PC-9 (cell line): ENCODE measurements around the gene CLCN5. TPM values are rescaled to one million over a fixed set of nuclear protein-coding genes. Genes with fewer than 3 reads are reported as not detected.

ENCODE experiments used
- BruUV-seq: library from RNA; stranded (reverse); fragments of 400-500 nt; replicated peaks from 2 replicates; lab custom pipeline; 2021; lab: Mats Ljungman, UMichigan
- CTCF ChIA-PET: fragments of 300-600 bp; sonication (Branson Sonifier 250); formaldehyde crosslinking; loops from one replicate; lab custom pipeline; 2022; ENCODE audit warnings: antibody characterized with exemption; lab: Charles Lee
- POLR2A ChIA-PET: fragments of 300-600 bp; sonication (Branson Sonifier 250); formaldehyde crosslinking; loops from one replicate; lab custom pipeline; 2022; ENCODE audit warnings: antibody characterized with exemption; ENCODE audit not compliant: unreplicated experiment; lab: Charles Lee
- DNase-seq, 2 experiments: peaks; one replicate each; pipeline versions ENCODE4 v3.0.0 to v3.0.0-alpha.2; 2015 to 2022; ENCODE audit warnings: mixed read lengths in 1 of 2
- H2AFZ ChIP-seq: fragments of 200-600 bp; sonication (generic); 2 replicates; pipeline ENCODE4 v1.8.1; 2017; ENCODE audit warnings: antibody characterized with exemption
- H3F3A ChIP-seq: fragments of 200-600 bp; sonication (generic); 2 replicates; pipeline ENCODE4 v1.8.1; 2017; ENCODE audit warnings: antibody characterized with exemption, mild to moderate bottlenecking, low read depth; ENCODE audit not compliant: insufficient read depth
- H3K27ac ChIP-seq: fragments of 200-600 bp; sonication (generic); 2 replicates; pipeline ENCODE4 v1.6.1; 2016; ENCODE audit warnings: mixed run types
- H3K27me3 ChIP-seq: fragments of 200-600 bp; sonication (generic); 2 replicates; pipeline ENCODE4 v1.6.1; 2016; ENCODE audit warnings: low read depth, mixed run types; ENCODE audit not compliant: insufficient read depth
- H3K36me3 ChIP-seq: fragments of 200-600 bp; sonication (generic); 2 replicates; pipeline ENCODE4 v1.6.1; 2016; ENCODE audit warnings: low read depth, mixed run types
- H3K4me1 ChIP-seq: fragments of 200-600 bp; sonication (generic); replicated peaks from 2 replicates; pipeline ENCODE4 v1.6.1; 2016; ENCODE audit warnings: mixed run types; ENCODE audit not compliant: insufficient read depth
- H3K4me2 ChIP-seq: fragments of 200-600 bp; sonication (generic); 2 replicates; pipeline ENCODE4 v1.6.1; 2017; ENCODE audit warnings: mixed run types
- H3K4me3 ChIP-seq: fragments of 200-600 bp; sonication (generic); 2 replicates; pipeline ENCODE4 v1.6.1; 2016; ENCODE audit warnings: mixed run types
- H3K79me2 ChIP-seq: fragments of 200-600 bp; sonication (generic); 2 replicates; pipeline ENCODE4 v1.6.1; 2017; ENCODE audit warnings: low read depth, mixed run types
- H3K9me2 ChIP-seq: fragments of 200-600 bp; sonication (generic); 2 replicates; pipeline ENCODE4 v1.8.1; 2017; ENCODE audit warnings: mild to moderate bottlenecking; ENCODE audit not compliant: insufficient read depth
- H3K9me3 ChIP-seq: fragments of 200-600 bp; sonication (generic); 2 replicates; pipeline ENCODE4 v1.8.1; 2016; ENCODE audit warnings: low read depth; ENCODE audit not compliant: insufficient read depth
- H4K20me1 ChIP-seq: fragments of 200-600 bp; sonication (generic); 2 replicates; pipeline ENCODE4 v1.8.1; 2017; ENCODE audit not compliant: insufficient read depth
- CTCF ChIP-seq: fragments of 200-600 bp; sonication (generic); conservative IDR thresholded peaks from 2 replicates; pipeline ENCODE4 v1.6.1; 2017; ENCODE audit warnings: mixed run types, antibody characterized with exemption, mild to moderate bottlenecking, moderate library complexity
- EZH2 ChIP-seq: fragments of 200-600 bp; sonication (generic); IDR thresholded peaks from 2 replicates; pipeline ENCODE4 v1.8.0; 2017; ENCODE audit warnings: antibody characterized with exemption, low read depth
- intact Hi-C: fragments of 100-400 bp; cut with micrococcal nuclease; formaldehyde crosslinking; loops from one replicate; pipeline ENCODE4 v1.10.0; 2022; ENCODE audit not compliant: unreplicated experiment
- total RNA-seq: library from RNA; stranded (reverse); gene quantifications from 2 replicates; pipeline ENCODE4 v1.2.3, GENCODE V29; 2021

CLCN5 gene
- total RNA-seq, 1 experiment from 2014 or later: 0.94 TPM

GRCh38 chrX:49896951-49897350, 25.4 kb upstream of the CLCN5 start:
- no peak for DNase-seq
- H3K4me3 ChIP-seq: no peak overlapping the region
- no peaks in the 10 kb centered on the region for H3F3A ChIP-seq
- H3K79me2 ChIP-seq: no peaks in the 10 kb centered on the region
- no peaks in the 10 kb centered on the region for H4K20me1 ChIP-seq
- BruUV-seq: no TSS peak
- no peaks in the 10 kb centered on the region for H3K27me3 ChIP-seq
- H3K9me3 ChIP-seq: no peaks in the 10 kb centered on the region
- H3K27ac ChIP-seq: no peak overlapping the region
- no peak overlapping the region for H3K4me2 ChIP-seq
- POLR2A ChIA-PET: no interaction called here
- intact Hi-C loops: no loop called here
- no peak for TF ChIP-seq CTCF
- no peak for TF ChIP-seq EZH2
- no peak overlapping the region for H2AFZ ChIP-seq
- H3K4me1 ChIP-seq: no peaks in the 10 kb centered on the region
- H3K9me2 ChIP-seq: no peaks in the 10 kb centered on the region
- H3K36me3 ChIP-seq: no peaks in the 10 kb centered on the region
- CTCF ChIA-PET: no interaction called here

- peak in 1 of 2 experiments; percentile 41 for DNase-seq
- H3K27me3 ChIP-seq: no peaks in the 10 kb centered on the region
- H3K27ac ChIP-seq: no peak overlapping the region
- H3K9me3 ChIP-seq: no peaks in the 10 kb centered on the region
- H2AFZ ChIP-seq: no peak overlapping the region
- H3K79me2 ChIP-seq: no peaks in the 10 kb centered on the region
- H3K4me3 ChIP-seq: no peak overlapping the region
- ChIA-PET POLR2A (no interaction called here), CTCF (no interaction called here)
- no peak overlapping the region for H3K4me2 ChIP-seq
- TF ChIP-seq CTCF: no peak
- H3K9me2 ChIP-seq: no peaks in the 10 kb centered on the region
- H3F3A ChIP-seq: no peaks in the 10 kb centered on the region
- BruUV-seq: no TSS peak
- H3K4me1 ChIP-seq: no peaks in the 10 kb centered on the region
- intact Hi-C loops: no loop called here
- H3K36me3 ChIP-seq: no peaks in the 10 kb centered on the region
- no peaks in the 10 kb centered on the region for H4K20me1 ChIP-seq
Measured at GRCh38 chrX:49901048-49901447, 21.3 kb upstream of the CLCN5 start.

DNA sequence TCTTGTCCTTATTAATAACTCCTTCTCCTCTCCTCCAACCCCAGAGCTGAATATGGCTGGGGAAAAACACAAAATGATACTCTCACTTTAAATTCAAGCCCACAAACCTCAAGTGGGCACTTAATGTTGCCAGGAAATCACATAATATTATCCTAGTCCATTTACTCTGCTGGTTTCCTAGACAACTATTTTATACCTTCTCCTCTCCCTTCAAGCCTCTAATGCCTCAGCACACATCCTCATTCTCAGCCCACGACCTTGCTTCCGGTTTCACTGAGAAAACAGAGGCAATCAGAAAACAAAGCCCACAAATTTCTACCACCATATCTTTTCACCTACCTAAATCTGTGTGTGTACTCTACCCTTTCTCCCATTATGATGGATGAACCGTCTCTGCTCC, 12.1 kb upstream of the CLCN5 start:
- TF ChIP-seq CTCF (no peak), EZH2 (no peak)
- intact Hi-C loops: loop anchor here (10.0 kb wide), 1 partner anchor 174 kb away; no protein-coding TSS in a partner anchor

More for the DNA sequence above, 12.1 kb upstream of the CLCN5 start:
- no peaks in the 10 kb centered on the region for H3K79me2 ChIP-seq
- no peak for DNase-seq
- ChIA-PET CTCF (no interaction called here), POLR2A (no interaction called here)
- H3F3A ChIP-seq: no peaks in the 10 kb centered on the region
- H2AFZ ChIP-seq: no peak overlapping the region
- H3K4me1 ChIP-seq: no peaks in the 10 kb centered on the region
- no peak overlapping the region for H3K4me3 ChIP-seq
- H3K27ac ChIP-seq: no peak overlapping the region
- no TSS peak for BruUV-seq
- H3K9me2 ChIP-seq: no peaks in the 10 kb centered on the region
- H3K27me3 ChIP-seq: no peaks in the 10 kb centered on the region
- no peak overlapping the region for H3K4me2 ChIP-seq
- no peaks in the 10 kb centered on the region for H3K9me3 ChIP-seq
- no peaks in the 10 kb centered on the region for H3K36me3 ChIP-seq
- H4K20me1 ChIP-seq: no peaks in the 10 kb centered on the region
